IPS-NIHi7 (cell line): ENCODE results near the gene SIRT2.
"Not testable (repeated sequence)": the region's sequence is repeated elsewhere in the genome, so short reads cannot be mapped to it uniquely, and the experiment has no call there.

Source experiments
- DNase-seq: peaks from one replicate; pipeline ENCODE4 v3.0.0; 2012; ENCODE audit warnings: mixed read lengths; ENCODE audit errors: extremely low spot score

The SIRT2 gene

GRCh38 chr19:38899447-38900201 is at the start of gene SIRT2, which contains the start of gene NFKBIB:
Gene SIRT2, minus strand, starts transcription at chr19:38899618. Its CDS starts 97 bp downstream, at chr19:38899521.
Gene NFKBIB, plus strand, starts transcription at chr19:38899969. Its CDS starts 64 bp downstream, at chr19:38900033.
- peak; percentile 99 for DNase-seq

DNA sequence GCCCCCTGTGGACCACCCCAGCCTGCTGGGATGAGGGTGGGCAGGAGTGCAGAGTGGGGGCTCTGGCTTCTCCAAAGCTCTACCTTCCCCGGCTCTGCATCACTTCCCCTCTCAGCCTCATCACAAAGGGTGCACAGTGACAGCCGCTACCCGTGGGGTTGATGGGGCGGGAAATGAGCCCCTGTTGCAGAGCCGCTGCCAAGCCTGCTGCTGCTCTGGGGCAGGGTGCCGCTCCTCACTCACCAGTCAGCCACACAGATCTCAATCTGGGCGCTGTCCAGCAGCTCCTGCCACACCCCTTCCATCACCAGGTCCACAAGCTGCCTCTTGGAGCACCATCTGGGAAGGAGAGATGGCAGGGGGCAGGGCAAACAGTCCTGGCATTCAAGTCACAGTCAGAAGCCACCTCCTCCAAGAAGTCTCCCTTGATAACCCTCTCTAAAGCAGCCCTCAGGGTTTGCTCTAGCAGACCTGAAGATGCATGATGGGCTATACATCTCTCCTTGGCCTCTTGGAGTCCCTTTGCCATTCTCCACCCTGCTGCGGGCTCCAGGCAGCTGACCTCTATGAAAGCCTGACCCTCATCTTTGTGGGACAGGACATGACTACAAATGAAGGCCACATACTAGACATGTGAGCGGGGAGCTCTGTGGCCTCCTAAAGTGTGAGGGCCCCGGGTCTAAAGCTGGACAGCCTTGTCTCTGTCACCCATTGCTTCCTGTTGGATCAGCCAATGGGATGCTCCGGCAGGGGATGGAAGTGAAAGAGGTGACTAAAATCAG is 47.0 kb upstream of the SIRT2 start:
- DNase-seq: no peak

GRCh38 chr19:38945562-38946228 is 46.3 kb upstream of the SIRT2 start:
- DNase-seq: no peak

DNA sequence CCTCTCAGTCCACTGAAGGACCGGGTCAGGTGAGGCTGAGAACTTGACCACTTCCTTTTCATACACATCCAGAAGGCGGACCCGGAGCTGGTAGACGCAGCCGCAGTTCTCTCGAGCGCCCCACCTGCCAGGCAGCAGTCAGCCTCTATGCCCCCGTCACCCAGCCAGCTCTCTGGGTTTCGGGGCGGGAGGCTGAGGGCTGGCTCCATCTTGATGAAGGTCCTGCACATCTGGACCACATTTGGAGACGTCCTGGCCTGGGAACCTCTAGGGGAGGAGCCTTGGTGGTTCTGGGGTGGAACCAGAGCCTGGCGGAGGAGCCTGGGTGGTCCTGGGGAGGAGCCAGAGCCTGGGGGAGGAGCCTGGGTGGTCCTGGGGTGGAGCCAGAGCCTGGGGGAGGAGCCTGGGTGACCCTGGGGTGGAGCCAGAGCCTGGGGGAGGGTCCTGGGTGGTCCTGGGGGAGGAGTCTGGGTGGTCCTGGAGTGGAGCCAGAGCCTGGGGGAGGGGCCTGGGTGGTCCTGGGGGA is 45.6 kb upstream of the SIRT2 start:
- no peak for DNase-seq

GRCh38 chr19:38942471-38943181 is 43.2 kb upstream of the SIRT2 start:
- DNase-seq: no peak

DNA sequence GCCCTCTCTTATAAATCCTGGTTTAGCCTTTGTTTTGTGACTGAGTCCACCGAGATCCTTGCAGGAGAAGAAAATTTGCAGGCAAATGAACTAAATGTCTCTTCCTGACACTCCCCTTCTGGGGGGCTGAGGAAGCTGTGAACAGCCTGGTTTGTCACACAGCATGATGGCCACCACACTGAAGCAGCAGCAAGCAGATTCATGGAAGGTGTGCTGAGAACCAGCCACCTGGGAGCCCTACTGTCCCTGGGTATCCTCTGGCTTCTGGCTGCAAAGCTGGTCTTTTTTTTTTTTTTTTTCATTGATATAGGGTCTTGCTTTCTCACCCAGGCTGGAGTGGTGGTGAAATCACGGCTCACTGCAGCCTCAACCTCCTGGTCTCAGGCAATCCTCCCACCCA is 42.6 kb upstream of the SIRT2 start:
- DNase-seq: no peak

DNA sequence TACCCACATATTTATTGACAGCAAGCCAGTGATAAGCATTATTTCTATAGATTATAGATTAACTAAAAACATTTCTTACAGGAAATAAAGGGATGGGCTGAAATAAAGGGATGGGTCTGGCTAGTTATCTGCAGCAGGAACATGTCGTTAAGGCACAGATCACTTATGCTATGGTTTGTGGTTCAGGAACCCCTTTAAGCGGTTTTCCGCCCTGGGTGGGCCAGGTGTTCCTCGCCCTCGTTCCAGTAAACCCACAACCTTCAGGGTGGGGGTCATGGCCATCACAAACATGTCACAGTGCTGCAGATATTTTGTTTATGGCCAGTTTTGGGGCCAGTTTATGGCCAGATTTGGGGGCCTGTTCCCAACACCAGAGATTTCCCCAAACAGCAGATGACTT is 42.0 kb upstream of the SIRT2 start:
- not testable (repeated sequence) for DNase-seq

DNA sequence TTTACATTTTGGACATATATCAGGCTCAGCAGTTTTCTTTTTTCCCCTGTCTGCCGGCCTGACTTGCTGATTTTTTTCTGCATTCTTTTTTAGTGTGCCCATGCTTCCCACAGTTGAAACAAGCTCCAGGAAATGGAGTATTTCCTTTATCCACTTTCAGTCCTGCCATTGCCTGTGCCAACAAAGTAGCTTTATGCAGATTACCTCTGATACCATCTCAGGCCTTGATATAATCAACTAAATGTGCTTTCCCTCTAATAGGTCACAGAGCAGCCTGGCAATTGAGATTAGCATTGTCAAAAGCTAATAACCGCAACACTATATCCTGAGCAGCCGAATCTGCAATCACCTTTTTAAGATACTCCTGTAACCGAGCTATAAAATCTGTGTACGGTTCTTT is 40.5 kb upstream of the SIRT2 start:
- no peak for DNase-seq

GRCh38 chr19:38933544-38933943 is 34.1 kb upstream of the SIRT2 start:
- DNase-seq: no peak

DNA sequence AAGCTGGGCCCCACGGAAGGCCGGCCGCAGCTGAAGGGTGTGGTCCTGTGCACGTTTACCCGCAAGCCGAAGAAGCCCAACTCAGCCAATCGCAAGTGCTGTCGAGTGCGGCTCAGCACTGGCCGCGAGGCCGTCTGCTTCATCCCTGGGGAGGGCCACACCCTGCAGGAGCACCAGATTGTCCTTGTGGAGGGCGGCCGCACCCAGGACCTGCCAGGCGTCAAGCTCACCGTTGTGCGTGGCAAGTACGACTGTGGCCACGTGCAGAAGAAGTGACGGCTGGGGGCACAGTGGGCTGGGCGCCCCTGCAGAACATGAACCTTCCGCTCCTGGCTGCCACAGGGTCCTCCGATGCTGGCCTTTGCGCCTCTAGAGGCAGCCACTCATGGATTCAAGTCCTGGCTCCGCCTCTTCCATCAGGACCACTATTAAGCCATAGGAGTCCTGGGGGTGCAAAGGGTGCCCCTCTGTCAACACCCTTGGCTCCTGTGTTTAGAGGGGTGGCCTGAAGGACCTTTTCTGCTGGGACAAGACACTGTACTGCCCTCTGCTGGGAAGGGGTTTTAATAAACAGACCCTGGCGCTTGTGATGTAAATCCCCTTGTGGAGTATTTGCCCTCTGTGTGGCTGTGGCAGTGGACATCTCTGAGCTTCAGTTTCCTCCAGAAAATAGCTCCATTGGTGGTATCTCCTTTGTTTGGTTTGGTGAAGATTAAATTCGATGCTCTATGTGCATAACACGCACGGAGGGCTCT is 33.2 kb upstream of the SIRT2 start:
- no peak for DNase-seq

GRCh38 chr19:38931521-38931793 is 32.0 kb upstream of the SIRT2 start:
- DNase-seq: no peak

- DNase-seq: peak; percentile 99
These were observed 31.5 kb upstream of the SIRT2 start, which contains the start of gene MRPS12 for GRCh38 chr19:38930776-38931520. Gene MRPS12, plus strand, starts transcription at chr19:38930944. Its CDS starts 351 bp downstream, at chr19:38931295.

DNA sequence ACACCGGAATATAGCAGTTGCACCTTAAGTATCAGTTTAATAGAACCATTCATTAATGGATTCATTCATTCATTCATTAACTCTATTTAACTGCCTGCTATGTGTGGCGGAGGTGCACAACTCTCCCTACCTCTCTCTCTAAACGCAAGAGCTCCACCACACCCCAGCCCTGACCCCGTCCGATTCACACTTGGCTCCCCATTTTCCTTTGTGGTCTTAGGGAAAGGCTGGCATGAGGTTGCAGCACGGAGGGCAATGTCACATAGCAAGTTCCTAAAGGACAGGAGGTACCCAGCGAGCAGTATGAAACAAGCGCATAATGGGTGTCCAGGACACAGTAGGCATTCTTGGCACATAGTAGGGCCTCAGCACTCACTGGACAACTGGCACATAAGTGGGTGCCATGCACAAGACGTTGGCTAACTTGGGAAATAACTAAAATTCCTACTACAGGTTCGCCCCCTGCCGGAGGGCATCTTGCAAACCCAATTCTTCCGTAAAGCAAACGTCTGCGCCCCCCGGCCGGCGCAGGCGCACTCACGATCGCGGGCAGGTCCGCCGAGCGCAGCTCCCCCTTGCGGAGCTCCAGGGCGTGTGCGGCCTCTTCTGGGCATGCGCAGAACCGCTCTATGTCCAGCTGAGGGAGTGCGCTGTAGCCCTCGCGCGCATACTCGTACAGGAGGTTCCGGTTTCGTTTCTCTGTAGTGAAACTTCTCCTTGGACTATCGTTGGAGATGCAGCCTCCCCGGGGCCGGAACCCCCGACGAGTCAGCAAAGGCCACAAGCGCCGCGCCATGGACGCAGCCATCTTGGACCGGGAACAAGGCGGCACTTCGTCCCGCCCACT is 30.7 kb upstream of the SIRT2 start, which contains the start of gene SARS2:
TSS of gene SARS2 (minus strand) at position 835 of the 847 bp plus-strand sequence. CDS start at position 808, 27 bp downstream.
- DNase-seq: peak; percentile 98

GRCh38 chr19:38928391-38929001 is 29.1 kb upstream of the SIRT2 start:
- no peak for DNase-seq

DNA sequence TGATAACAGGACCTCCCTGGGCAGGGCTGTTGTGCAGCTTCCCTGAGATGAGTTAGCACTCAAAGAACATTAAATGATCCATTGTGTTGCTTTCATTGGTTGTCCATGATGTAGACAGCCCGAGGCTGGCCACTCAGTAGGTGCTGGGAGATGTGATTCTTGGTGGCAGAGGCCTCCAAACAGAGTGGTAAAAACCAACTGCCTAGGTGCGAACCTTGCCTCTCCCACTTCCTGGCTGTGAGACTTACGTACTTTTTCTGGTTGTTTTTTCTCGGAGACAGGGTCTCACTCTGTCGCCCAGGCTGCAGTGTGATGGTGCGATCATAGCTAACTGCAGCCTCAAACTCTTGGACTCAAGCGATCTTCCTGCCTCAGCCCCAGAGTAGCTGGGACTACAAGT is 25.0 kb upstream of the SIRT2 start:
- DNase-seq: no peak

- no peak for DNase-seq
These were observed 23.1 kb upstream of the SIRT2 start for GRCh38 chr19:38922482-38922881.

DNA sequence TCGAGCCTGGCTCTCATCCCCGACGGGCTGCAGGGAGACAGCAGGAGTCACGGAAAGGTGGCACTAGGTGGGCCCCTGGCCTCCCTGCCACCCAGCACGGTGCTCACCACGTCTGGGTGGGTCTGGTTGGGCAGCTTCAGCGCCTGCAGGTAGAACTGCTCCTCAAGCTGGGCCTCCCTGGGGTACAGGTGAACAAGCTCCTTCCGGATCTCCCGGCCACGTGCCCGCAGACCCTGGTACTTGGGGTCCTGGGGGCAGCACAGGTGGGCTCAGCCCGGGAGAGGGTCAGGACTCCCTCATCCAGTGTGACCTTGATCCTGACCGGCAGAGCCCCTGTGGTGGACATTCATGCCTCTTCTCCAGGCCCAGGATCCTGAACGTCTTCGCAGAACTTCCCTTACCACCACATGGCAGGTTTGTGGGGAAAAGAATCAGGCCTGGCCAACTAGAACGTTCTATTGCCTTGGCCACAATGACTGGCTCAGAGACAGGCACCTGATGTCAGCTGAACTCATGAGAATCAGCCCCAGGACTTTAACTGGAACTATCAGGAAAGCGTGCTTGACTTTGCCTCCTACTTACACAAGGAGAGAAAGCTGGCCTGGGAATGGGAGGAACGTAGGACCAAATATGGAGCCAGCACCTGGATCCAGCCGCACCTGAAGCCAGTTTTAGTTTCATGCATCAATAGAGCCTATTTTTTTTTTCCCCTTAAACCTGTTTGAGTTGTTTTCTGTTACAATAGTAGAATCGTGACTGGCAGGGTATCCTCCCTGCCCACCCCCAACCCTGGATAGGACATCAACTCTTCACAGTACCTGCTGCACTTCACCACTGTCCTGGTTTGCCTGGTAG is 22.2 kb upstream of the SIRT2 start:
- DNase-seq: no peak
